ENCODE data around the gene TNS3. TPM values are rescaled to one million over a fixed set of nuclear protein-coding genes. Genes with fewer than 3 reads are reported as not detected.

Gene TNS3
- total and polyA plus RNA-seq, 2 donors (not counting 1 experiment from before 2014, with no cell fraction given), result 11.4 to 77.5 TPM

DNA sequence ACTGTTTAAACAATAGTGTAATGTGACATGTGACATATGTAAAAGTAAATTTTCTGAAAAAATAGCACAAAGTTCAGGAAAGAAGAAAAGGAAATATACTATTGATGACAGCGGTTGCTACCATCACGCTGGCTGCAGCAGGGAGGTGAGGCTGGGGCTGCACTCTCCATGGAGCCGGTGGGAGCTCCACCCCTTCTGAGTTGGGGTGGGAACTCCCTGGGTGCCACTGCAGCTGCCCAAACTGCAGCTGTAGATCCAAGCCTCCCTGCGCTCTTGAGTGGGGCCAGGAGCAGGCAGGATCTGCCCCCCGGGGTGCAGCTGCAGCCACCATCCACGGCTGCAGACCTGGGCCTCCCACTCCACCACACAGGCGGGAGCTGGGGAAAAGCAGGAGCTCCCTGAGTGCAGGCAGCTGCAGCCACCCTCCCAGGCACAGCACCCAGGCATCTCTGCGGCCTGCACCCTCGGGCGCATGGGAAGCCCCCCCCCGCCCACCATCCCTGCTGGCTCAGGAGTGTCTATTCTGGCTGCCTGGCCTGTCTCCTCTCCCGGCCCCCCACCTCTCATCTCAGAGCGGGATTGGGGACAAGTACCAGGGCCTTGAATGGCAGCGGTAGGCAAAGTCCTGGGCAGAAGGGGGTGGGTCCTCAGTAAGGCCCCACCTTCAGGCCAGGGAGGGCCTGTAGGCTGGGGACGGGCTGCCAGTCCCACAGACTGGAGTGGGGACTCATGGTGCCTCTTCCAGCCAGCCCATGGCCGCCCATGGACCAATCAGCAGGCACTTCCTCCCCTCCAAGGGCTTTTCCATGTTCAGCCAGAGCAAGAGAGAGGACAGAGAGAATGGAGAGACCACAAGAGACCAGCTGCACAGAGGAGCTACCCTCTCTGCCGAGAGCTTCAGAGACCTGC, 50.1 kb downstream of the TNS3 start:
- WGBS (ENCODE audit: insufficient coverage), result 96% methylated on average over 14 of the region's 17 CpGs
- Histone ChIP-seq H3K4me2 (replicated peaks; ENCODE audit: low read depth, low read length, poor library complexity, severe bottlenecking) (no peak overlapping the region), H4K20me1 (ENCODE audit: control insufficient read depth, insufficient read depth, low read length, poor library complexity, severe bottlenecking) (peaks cover 13% of the 10 kb centered on the region), H3K9me3 (ENCODE audit: control extremely low read depth in 1 of 3, control insufficient read depth in 2 of 3, insufficient read depth in 1 of 3, low read length in 2 of 3) (peaks cover 0 to 10% (median 0%) of the 10 kb centered on the region in 3 donors), H3K36me3 (replicated peaks in 1 of 2; ENCODE audit: control extremely low read depth in 1 of 2, control insufficient read depth in 1 of 2, extremely low read depth in 1 of 2, insufficient read depth in 2 of 2, low read length in 1 of 2) (peaks cover 0 to 12% of the 10 kb centered on the region in 2 experiments), H3K4me3 (ENCODE audit: control extremely low read depth in 1 of 5, extremely low read depth in 1 of 5, insufficient read depth in 1 of 5, low read depth in 2 of 5, low read length in 4 of 5) (no peak overlapping the region), H3K9ac (ENCODE audit: low read length) (no peak overlapping the region), H3K27me3 (replicated peaks in 1 of 4; ENCODE audit: control extremely low read depth in 1 of 4, control insufficient read depth in 3 of 4, insufficient read depth in 4 of 4, low read length in 3 of 4) (peaks cover 0 to 4% (median 0%) of the 10 kb centered on the region in 4 experiments), H3K27ac (ENCODE audit: low read length in 2 of 2) (no peak overlapping the region), H3K4me1 (ENCODE audit: control insufficient read depth in 2 of 2, insufficient read depth in 2 of 2, low read length in 2 of 2) (no peaks in the 10 kb centered on the region), H3K79me2 (ENCODE audit: control insufficient read depth, insufficient read depth, low read length) (peaks cover 5% of the 10 kb centered on the region), H2AFZ (ENCODE audit: insufficient read depth, low read depth, low read length, poor library complexity, severe bottlenecking) (no peak overlapping the region)
- DNase-seq, result no peak
- Mint-ChIP-seq H3K27me3 (no peaks in the 10 kb centered on the region), H3K4me1 (peaks cover 21% of the 10 kb centered on the region), H3K4me3 (no peak overlapping the region), H3K27ac (no peak overlapping the region), H3K9me3 (ENCODE audit: insufficient read depth) (no peaks in the 10 kb centered on the region)
- POLR2A ChIA-PET, result interaction anchor here (0.6 kb wide), 1 partner anchor 46 kb away, joined by 4 read pairs; no protein-coding TSS in a partner anchor
- intact Hi-C loops (cut with micrococcal nuclease), result no loop called here
- no peak for ATAC-seq (ENCODE audit: low read depth)
- TF ChIP-seq EZH2 (IDR thresholded peaks at IDR 0.05; ENCODE audit: borderline replicate concordance, insufficient read depth, low read depth, low read length, poor library complexity, severe bottlenecking), result no peak
- TF ChIP-seq, protein P1, sequence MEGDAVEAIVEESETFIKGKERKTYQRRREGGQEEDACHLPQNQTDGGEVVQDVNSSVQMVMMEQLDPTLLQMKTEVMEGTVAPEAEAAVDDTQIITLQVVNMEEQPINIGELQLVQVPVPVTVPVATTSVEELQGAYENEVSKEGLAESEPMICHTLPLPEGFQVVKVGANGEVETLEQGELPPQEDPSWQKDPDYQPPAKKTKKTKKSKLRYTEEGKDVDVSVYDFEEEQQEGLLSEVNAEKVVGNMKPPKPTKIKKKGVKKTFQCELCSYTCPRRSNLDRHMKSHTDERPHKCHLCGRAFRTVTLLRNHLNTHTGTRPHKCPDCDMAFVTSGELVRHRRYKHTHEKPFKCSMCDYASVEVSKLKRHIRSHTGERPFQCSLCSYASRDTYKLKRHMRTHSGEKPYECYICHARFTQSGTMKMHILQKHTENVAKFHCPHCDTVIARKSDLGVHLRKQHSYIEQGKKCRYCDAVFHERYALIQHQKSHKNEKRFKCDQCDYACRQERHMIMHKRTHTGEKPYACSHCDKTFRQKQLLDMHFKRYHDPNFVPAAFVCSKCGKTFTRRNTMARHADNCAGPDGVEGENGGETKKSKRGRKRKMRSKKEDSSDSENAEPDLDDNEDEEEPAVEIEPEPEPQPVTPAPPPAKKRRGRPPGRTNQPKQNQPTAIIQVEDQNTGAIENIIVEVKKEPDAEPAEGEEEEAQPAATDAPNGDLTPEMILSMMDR (IDR thresholded peaks at IDR 0.05), result no peak
- CTCF ChIA-PET, result interaction anchor here (1.4 kb wide), 1 partner anchor 12 kb away, joined by 5 read pairs; no protein-coding TSS in a partner anchor

Measured in B cell (primary cell).